Astrocyte (in vitro differentiated cells and primary cell): ENCODE measurements around the gene APBB2. TPM values are rescaled to one million over a fixed set of nuclear protein-coding genes. Genes with fewer than 3 reads are reported as not detected.
A peak's percentile ranks its signal among the peaks of the same experiment; 100 is the strongest.

Experiments
- DNase-seq: peaks from one replicate; pipeline ENCODE4 v3.0.0-alpha.2; 2010; ENCODE audit warnings: low read depth
- FAIRE-seq: peaks from 2 replicates; lab custom pipeline; 2011; peaks lifted over from hg19 to GRCh38; lab: Jason Lieb, UNC
- H2AFZ ChIP-seq: 2 replicates; pipeline ENCODE4 v1.6.0; 2012; ENCODE audit warnings: low read depth, low read length, inconsistent platforms
- H3K27ac ChIP-seq: 2 replicates; pipeline ENCODE4 v1.5.1; 2011; ENCODE audit warnings: low read depth, low read length, inconsistent platforms
- H3K27me3 ChIP-seq: 2 replicates; pipeline ENCODE4 v1.6.0; 2011; ENCODE audit warnings: low read length, inconsistent platforms; ENCODE audit not compliant: insufficient read depth
- H3K36me3 ChIP-seq: 2 replicates; pipeline ENCODE4 v1.5.1; 2011; ENCODE audit warnings: low read length, inconsistent platforms; ENCODE audit not compliant: insufficient read depth
- H3K4me1 ChIP-seq: 2 replicates; pipeline ENCODE4 v1.5.1; 2011; ENCODE audit warnings: low read length, inconsistent platforms; ENCODE audit not compliant: insufficient read depth
- H3K4me2 ChIP-seq: 2 replicates; pipeline ENCODE4 v1.6.0; 2012; ENCODE audit warnings: low read length, inconsistent platforms
- H3K4me3 ChIP-seq: 2 replicates; pipeline ENCODE4 v1.5.1; 2011; ENCODE audit warnings: low read depth, mild to moderate bottlenecking, low read length, inconsistent platforms; ENCODE audit not compliant: insufficient read depth
- H3K79me2 ChIP-seq: 2 replicates; pipeline ENCODE4 v1.6.0; 2012; ENCODE audit warnings: mild to moderate bottlenecking, low read length, inconsistent platforms; ENCODE audit not compliant: insufficient read depth
- H3K9ac ChIP-seq: 2 replicates; pipeline ENCODE4 v1.6.0; 2012; ENCODE audit warnings: mild to moderate bottlenecking, low read length, inconsistent platforms
- H3K9me3 ChIP-seq: 2 replicates; pipeline ENCODE4 v1.5.1; 2012; ENCODE audit warnings: low read depth, mild to moderate bottlenecking, low read length, inconsistent platforms; ENCODE audit not compliant: insufficient read depth
- H4K20me1 ChIP-seq: 2 replicates; pipeline ENCODE4 v1.6.0; 2012; ENCODE audit warnings: low read length, inconsistent platforms; ENCODE audit not compliant: insufficient read depth
- H3K27ac Mint-ChIP-seq: one replicate; pipeline ENCODE4 v1.8.0; 2021; ENCODE audit warnings: mild to moderate bottlenecking, mixed read lengths; ENCODE audit not compliant: unreplicated experiment
- H3K27me3 Mint-ChIP-seq: one replicate; pipeline ENCODE4 v1.8.0; 2021; ENCODE audit warnings: low read depth, mixed read lengths; ENCODE audit not compliant: unreplicated experiment
- H3K36me3 Mint-ChIP-seq: one replicate; pipeline ENCODE4 v1.8.0; 2021; ENCODE audit warnings: low read depth, mixed read lengths; ENCODE audit not compliant: unreplicated experiment
- H3K4me1 Mint-ChIP-seq: one replicate; pipeline ENCODE4 v1.8.0; 2021; ENCODE audit warnings: low read depth, mixed read lengths; ENCODE audit not compliant: unreplicated experiment
- H3K4me3 Mint-ChIP-seq: one replicate; pipeline ENCODE4 v1.8.0; 2021; ENCODE audit warnings: mild to moderate bottlenecking, moderate library complexity, mixed read lengths; ENCODE audit not compliant: unreplicated experiment
- H3K9me3 Mint-ChIP-seq: one replicate; pipeline ENCODE4 v1.8.0; 2021; ENCODE audit warnings: mild to moderate bottlenecking, mixed read lengths; ENCODE audit not compliant: unreplicated experiment
- CTCF ChIP-seq: IDR thresholded peaks from 2 replicates; pipeline ENCODE4 v1.5.1; 2011; ENCODE audit warnings: low read depth, mild to moderate bottlenecking, inconsistent platforms, low read length, moderate library complexity; ENCODE audit not compliant: insufficient read depth
- EZH2 ChIP-seq: IDR thresholded peaks from 2 replicates; pipeline ENCODE4 v1.6.1; 2012; ENCODE audit warnings: mild to moderate bottlenecking, low read length, inconsistent platforms; ENCODE audit not compliant: insufficient read depth
- total RNA-seq: library from RNA; stranded (reverse); gene quantifications from 2 replicates; pipeline ENCODE4 v1.2.1, GENCODE V29; 2021

Gene APBB2
- total RNA-seq, 1 donor from 2014 or later: 173 TPM

GRCh38 chr4:41098093-41099048 lies 116.0 kb downstream of the APBB2 start:
- H3K9me3 ChIP-seq: no peaks in the 10 kb centered on the region
- H2AFZ ChIP-seq: no peak overlapping the region
- H3K27ac ChIP-seq: no peak overlapping the region
- H3K27me3 ChIP-seq: no peaks in the 10 kb centered on the region
- H3K27ac Mint-ChIP-seq: peak overlapping the region; percentile 17
- FAIRE-seq: peak; percentile 20
- H4K20me1 ChIP-seq: peaks cover 11% of the 10 kb centered on the region
- no peak overlapping the region for H3K9ac ChIP-seq
- H3K79me2 ChIP-seq: peaks cover 14% of the 10 kb centered on the region
- TF ChIP-seq CTCF: no peak
- TF ChIP-seq EZH2: no peak
- H3K4me3 Mint-ChIP-seq: no peak overlapping the region
- H3K4me2 ChIP-seq: no peak overlapping the region
- peaks cover 11% of the 10 kb centered on the region for H3K36me3 Mint-ChIP-seq
- H3K27me3 Mint-ChIP-seq: no peaks in the 10 kb centered on the region
- DNase-seq: no peak
- no peak overlapping the region for H3K4me3 ChIP-seq
- H3K9me3 Mint-ChIP-seq: no peaks in the 10 kb centered on the region
- H3K4me1 ChIP-seq: peaks cover 8% of the 10 kb centered on the region
- H3K4me1 Mint-ChIP-seq: peaks cover 28% of the 10 kb centered on the region
- no peaks in the 10 kb centered on the region for H3K36me3 ChIP-seq

GRCh38 chr4:41095973-41096372 lies 118.4 kb downstream of the APBB2 start:
- no peaks in the 10 kb centered on the region for H3K27me3 ChIP-seq
- peaks cover 6% of the 10 kb centered on the region for H4K20me1 ChIP-seq
- peaks cover 43% of the 10 kb centered on the region for H3K4me1 Mint-ChIP-seq
- no peaks in the 10 kb centered on the region for H3K9me3 Mint-ChIP-seq
- peak overlapping the region; percentile 39 for H3K4me2 ChIP-seq
- DNase-seq (peak; percentile 86), FAIRE-seq (peak; percentile 26)
- H3K9ac ChIP-seq: no peak overlapping the region
- no peak overlapping the region for H3K4me3 ChIP-seq
- H3K4me1 ChIP-seq: peaks cover 8% of the 10 kb centered on the region
- H3K9me3 ChIP-seq: no peaks in the 10 kb centered on the region
- TF ChIP-seq EZH2 (no peak), CTCF (no peak)
- H3K4me3 Mint-ChIP-seq: peak overlapping the region; percentile 1
- H3K36me3 ChIP-seq: no peaks in the 10 kb centered on the region
- peaks cover 11% of the 10 kb centered on the region for H3K36me3 Mint-ChIP-seq
- peak overlapping the region; percentile 82 for H3K27ac Mint-ChIP-seq
- no peak overlapping the region for H2AFZ ChIP-seq
- peaks cover 20% of the 10 kb centered on the region for H3K79me2 ChIP-seq
- peak overlapping the region; percentile 40 for H3K27ac ChIP-seq
- H3K27me3 Mint-ChIP-seq: no peaks in the 10 kb centered on the region
